ENCODE data around the gene PDCL3. TPM values are rescaled to one million over a fixed set of nuclear protein-coding genes. Genes with fewer than 3 reads are reported as not detected.

Gene PDCL3
- polyA plus RNA-seq, 3 donors = 41.7 to 44.2 (median 42.4) TPM

DNA sequence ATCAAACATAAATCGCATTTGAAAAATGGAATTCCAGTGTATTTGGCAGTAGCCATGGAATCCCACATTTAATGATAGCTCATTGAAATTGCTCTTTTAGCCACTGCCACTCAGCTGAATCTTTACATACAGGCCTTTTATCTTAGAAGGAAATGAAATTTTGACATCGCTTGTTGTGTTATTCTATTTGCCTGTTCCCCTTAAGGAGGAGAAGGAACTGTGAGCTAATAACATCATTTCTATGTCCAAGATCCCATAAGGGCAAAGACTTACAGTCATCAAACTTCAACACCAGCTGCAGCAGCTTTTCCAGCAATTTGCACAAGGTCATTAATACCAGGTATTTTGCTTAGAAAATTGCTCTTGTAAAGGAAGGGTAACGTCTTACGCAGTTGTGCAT lies 6.0 kb upstream of the PDCL3 start:
- DNase-seq (ENCODE audit: low read depth in 3 of 3, low spot score in 2 of 3) = no peak

DNA sequence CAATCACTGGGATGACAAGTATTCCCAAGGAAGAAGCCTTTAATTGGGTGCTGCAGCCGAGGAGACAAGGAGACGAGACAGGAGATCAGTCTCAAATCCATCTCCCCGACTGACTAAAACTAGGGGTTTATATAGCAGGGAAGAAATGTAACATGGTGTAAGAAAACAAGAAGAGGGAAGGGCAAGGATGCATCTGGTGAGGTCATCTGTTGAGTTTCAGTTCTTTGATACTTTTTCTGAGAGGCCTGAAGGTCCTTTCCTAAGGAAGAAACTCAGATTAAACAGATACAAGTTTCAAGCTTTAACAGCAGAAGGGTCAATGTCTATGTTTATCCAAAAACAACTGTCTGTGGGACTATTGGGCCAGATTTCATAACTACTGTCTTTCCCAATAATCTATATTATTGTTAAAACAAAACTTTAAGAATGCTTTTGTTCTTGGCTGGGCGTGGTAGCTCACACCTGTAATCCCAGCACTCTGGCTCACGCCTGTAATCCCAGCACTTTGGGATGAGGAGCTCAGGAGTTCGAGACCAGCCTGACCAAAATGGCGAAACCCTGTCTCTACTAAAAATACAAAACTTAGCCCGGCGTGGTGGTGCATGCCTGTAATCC lies 2.5 kb upstream of the PDCL3 start:
- DNase-seq (ENCODE audit: low read depth in 3 of 3, low spot score in 2 of 3) = no peak

DNA sequence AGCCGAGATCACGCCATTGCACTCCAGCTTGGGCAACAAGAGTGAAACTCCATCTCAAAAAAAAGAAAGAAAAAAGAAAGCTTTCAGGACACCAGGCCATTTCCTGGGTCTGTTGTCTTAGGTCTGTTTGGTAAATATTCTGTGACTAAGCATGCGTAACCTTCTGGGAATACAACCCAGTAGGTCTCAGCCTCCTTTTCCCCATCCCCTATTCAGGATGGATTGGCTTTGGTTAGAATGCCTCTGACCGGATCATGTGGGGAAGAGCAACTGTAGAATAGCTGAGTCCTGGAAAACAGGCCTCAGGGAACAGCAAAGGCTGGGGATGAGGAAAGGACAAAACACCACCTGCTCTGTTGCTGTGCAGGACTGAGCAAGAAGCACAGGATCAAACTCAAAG lies 1.6 kb upstream of the PDCL3 start:
- DNase-seq (ENCODE audit: low read depth in 3 of 3, low spot score in 2 of 3) = no peak

DNA sequence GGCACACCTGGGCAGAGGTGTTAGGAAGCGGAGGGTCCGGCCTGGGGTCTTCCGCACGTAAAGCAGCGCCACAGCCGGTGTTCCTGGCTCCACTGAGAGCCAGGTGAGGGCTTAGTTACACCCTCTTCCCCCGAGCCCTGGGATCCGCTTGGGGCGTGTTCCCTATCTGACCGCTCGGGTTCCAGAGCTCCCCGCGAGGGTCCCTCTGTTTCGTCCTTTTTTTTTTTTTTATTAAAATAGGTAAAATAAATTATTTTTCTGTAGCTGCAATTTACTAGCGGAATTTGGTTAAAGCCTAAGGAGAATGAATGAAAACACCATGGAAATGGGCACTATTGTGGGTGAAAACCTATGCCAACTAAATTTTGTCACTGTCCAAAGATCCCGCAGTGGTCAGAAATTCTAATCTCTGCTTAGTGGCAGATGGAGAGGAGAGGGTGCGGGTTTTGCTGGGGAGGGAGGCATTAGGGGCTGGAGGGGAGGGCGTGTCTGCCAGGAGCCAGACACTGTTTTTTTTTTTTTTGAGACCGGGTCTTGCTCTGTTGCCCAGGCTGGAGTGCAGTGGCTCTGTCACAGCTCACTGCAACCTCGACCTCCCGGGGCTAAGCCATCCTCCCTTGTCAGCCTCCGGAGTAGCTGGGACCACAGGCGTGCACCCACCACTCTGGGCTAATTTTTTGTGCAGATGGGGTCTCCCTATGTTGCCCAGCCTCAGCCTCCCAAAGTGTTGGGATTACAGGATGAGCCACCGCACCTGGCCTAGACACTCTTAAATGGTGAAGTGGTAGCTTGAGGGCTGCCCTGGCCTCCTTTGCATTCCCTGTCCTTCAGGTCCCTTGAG lies 834 bp downstream of the PDCL3 start:
- no peak for DNase-seq (ENCODE audit: low read depth in 3 of 3, low spot score in 2 of 3)

DNA sequence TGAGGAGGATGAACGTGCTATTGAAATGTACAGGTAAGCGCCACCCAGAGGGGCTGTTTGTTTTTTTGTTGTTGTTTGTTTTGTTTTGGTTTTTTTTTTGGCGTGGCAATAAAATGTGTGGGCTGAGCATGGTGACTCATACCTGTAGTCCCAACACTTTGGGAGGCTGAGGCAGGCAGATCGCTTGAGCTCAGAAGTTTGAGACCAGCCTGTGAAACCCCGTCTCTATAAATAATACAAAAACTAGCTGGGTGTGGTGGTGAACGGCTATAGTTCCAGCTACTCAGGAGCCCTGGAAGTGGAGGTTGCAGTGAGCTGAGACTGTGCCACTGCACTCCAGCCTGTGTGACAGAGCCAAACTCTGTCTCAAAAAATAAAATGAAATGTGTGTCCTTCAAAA lies 6.2 kb downstream of the PDCL3 start:
- no peak for DNase-seq (ENCODE audit: low read depth in 3 of 3, low spot score in 2 of 3)

DNA sequence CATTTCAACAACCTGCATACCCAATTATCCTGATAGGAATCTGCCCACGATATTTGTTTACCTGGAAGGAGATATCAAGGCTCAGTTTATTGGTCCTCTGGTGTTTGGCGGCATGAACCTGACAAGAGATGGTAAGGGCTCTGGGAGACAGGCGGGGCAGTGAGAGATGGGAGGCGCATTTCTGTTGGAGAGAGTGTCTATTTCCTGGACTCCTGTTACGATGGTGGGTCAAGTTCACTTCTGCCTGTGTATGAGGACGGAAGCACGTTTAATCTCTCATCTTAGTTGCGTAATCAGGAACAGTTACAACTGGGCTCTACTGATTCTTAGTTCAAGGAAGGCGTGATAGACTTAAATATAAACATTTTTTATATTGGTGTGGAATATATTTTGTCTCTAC lies 8.9 kb downstream of the PDCL3 start:
- DNase-seq (ENCODE audit: low read depth in 3 of 3, low spot score in 2 of 3) = no peak

DNA sequence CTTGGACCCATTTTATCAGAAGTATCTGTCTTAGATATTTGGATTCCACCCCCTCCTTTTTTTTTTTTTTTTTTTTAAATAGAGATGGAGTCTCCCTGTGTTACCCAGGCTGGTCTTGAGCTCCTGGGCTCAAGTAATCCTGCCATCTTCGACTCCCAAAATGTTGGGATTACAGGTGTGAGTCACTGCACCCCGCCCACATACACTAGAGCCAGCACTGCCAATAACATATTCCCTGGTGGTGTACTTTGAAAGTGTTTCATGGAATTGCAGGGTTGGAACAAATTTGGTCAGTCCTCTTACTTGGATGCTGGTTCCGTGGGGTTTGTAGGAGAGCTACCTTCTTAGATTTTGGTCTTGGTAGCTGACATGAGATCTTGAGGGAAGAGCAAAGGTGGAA lies 15.0 kb downstream of the PDCL3 start:
- DNase-seq (ENCODE audit: low read depth in 3 of 3, low spot score in 2 of 3) = no peak

GRCh38 chr2:100580367-100581276 lies 17.8 kb downstream of the PDCL3 start:
- no peak for DNase-seq (ENCODE audit: low read depth in 3 of 3, low spot score in 2 of 3)

- DNase-seq (ENCODE audit: low read depth in 3 of 3, low spot score in 2 of 3) = no peak
Observed at GRCh38 chr2:100581277-100581612, 18.5 kb downstream of the PDCL3 start.

- DNase-seq (ENCODE audit: low read depth in 3 of 3, low spot score in 2 of 3) = no peak
Observed at GRCh38 chr2:100584816-100585215, 22.0 kb downstream of the PDCL3 start.

DNA sequence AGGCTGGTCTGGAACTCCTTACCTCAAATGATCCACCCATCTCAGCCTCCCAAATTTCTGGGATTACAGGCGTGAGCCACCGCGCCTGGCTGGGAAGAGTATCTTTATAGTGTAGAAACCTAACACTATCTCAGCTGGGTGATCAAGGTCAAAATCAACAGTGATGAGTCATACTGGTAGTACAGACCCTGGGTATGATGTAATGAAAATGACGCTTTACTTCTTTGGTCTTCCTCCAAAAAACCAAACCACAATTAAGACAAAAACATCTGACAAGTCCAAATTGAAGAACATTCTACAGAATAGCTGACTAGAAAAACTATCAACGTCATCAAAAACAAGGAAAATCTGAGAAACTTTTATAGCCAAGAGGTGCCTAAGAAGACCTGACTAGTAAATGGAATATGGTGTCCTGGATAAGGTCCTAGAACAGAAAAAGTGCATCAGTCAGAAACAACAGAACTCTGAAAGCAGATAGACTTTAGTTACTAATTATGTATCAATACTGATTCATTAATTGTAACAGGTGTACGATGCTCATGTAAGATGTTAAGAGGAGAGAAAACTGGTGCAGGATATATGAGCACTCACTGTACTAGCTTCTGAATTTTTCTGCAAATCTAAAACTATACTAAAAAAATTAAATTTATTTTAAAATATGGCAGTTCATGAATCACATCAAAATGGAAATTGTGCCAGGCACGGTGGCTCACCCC lies 25.4 kb downstream of the PDCL3 start:
- no peak for DNase-seq (ENCODE audit: low read depth in 3 of 3, low spot score in 2 of 3)

DNA sequence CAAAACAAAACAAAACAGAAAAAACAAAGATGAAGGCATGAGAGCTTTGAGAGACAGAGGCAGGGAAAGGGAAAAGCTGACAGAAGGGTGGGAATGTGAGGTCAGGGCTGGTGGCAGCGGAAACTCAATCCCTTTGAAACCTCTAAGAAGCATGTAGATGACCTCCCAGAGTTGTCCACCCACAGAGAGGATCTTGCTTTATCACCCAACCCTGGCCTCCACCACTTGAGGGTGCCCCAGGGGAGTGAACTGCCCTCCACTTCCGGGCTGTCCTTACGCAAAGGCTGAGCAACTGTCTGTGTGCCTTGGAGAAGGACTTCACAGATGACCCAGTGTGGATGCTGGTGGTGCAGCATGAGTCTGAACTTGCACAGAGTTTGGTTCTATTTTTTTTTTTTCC lies 26.7 kb downstream of the PDCL3 start:
- DNase-seq (ENCODE audit: low read depth in 3 of 3, low spot score in 2 of 3) = no peak

GRCh38 chr2:100592226-100592625 lies 29.4 kb downstream of the PDCL3 start:
- DNase-seq (ENCODE audit: low read depth in 3 of 3, low spot score in 2 of 3) = no peak

DNA sequence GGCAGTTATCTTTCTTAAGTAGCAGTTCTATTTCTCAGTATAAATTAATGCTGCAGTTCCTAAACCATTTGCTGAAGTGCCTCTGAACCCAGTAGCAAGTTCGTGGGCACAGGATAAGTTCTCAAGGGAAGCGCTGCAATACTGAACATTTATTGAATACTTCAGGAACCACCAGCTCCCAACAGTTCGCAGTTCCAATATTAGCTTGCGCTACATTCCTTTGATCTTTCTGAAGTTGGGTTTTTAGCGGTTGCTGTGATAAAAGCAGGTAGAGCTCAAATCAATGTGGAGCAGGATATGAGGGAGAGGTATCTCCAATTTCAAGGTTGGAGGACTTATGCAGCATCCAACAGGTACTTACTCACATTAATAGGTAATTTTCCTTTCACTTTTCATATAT lies 33.7 kb downstream of the PDCL3 start:
- no peak for DNase-seq (ENCODE audit: low read depth in 3 of 3, low spot score in 2 of 3)

DNA sequence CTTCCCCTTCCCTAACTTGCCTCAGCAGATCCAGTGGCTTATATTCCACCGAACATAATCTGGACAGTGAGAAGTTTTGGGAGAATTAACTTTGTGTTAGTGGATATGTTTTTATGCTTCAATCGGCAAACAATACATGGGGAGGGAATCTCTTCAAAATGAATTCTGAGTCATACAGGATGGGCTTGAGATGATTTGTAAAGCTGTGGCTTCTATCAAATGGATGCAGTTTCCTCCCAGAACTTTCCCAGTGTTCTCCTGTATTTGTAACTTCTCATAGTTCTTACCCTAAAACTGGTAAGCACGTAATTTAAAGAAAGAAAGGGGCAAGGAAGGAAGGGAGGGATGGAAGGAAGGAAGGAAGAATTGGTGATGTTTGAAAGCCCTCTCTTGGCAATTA lies 36.8 kb downstream of the PDCL3 start:
- no peak for DNase-seq (ENCODE audit: low read depth in 3 of 3, low spot score in 2 of 3)

- no peak for DNase-seq (ENCODE audit: low read depth in 3 of 3, low spot score in 2 of 3)
Observed at GRCh38 chr2:100601661-100602060, 38.9 kb downstream of the PDCL3 start.

GRCh38 chr2:100603414-100603813 lies 40.6 kb downstream of the PDCL3 start:
- DNase-seq (ENCODE audit: low read depth in 3 of 3, low spot score in 2 of 3) = no peak

DNA sequence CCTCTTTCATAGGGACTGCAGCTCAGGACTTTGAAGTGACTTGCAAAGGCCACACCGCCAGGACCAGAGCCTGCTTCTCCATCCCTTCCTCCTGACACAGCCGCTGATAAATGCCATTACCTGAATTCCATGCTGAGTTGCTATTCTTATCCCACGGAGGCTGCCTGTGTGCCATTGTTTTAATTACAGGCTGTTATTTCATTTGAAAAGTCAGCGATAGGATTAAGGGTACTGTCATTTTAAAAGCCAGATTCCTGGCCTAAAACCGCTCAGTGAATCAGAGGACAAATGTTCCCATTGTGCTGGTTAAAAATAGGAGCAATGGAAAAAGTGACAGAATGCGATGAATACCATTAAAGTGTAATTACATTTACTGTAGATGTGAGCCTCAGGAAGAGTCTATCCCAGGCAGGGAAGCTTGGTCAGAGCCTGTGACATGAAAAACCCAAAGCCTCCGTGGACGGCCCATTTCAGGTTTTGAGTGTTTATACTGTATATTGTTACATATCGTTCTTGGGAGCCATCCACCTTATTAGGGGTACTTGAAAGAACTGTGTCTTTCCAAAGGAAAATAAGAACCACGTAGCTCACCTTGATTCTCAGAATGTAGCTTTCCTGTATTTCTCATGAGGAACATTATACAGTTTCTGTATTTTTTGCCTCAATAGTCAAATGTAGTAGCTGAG lies 41.3 kb downstream of the PDCL3 start:
- DNase-seq (ENCODE audit: low read depth in 3 of 3, low spot score in 2 of 3) = no peak

DNA sequence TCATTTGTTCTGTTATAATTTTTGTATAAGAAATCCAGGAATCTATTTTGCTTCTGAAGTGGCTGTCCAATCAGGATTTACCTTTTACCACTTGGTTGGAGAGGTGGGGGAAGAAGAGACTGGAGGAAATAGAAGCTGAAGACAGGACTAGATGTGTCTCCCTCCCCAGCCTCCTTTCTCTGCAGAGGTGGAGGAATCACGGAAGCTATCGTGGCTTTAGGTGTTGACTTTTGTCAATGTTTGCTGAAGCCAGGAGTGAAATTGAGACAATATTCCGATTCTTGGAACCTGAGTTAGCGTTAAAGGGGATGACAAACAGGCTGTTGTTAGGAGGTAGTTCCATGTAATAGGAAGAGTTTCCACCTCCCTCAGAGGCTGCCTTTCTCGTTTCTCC lies 43.5 kb downstream of the PDCL3 start:
- DNase-seq (ENCODE audit: low read depth in 3 of 3, low spot score in 2 of 3) = no peak

GRCh38 chr2:100606726-100607343 lies 44.0 kb downstream of the PDCL3 start:
- no peak for DNase-seq (ENCODE audit: low read depth in 3 of 3, low spot score in 2 of 3)

Data from right renal cortex interstitium (tissue), 3 donors.